PC-9 (cell line): ENCODE results near the gene SPECC1L.

Source experiments
- EZH2 ChIP-seq: fragments of 200-600 bp; sonication (generic); IDR thresholded peaks from 2 replicates; pipeline ENCODE4 v1.8.0; 2017; ENCODE audit warnings: antibody characterized with exemption, low read depth
- TF ChIP-seq, protein P1 (sequence below): fragments of 200-600 bp; sonication (generic); conservative IDR thresholded peaks from 2 replicates; pipeline ENCODE4 v1.6.1; 2017; ENCODE audit warnings: mixed run types, antibody characterized with exemption, mild to moderate bottlenecking, moderate library complexity

DNA sequence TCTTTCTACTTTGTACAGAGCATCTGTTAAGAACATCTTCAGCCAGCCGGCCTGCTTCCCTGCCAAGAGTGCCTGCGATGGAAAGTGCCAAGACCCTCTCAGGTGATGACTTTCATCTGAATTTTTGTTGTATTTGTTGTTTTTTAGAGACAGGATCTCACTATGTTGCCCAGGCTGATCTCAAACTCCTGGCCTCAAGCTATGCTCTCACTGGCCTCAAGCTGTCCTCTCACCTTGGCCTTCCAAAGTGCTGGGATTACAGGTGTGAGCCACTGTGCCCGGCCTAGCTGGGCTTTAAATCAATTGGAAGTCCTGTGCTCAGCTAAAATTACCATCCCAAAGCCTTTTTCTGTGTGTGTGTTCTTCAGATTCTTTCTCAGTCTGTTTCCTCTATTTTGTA, 92.6 kb downstream of the SPECC1L start:
- TF ChIP-seq, protein P1, sequence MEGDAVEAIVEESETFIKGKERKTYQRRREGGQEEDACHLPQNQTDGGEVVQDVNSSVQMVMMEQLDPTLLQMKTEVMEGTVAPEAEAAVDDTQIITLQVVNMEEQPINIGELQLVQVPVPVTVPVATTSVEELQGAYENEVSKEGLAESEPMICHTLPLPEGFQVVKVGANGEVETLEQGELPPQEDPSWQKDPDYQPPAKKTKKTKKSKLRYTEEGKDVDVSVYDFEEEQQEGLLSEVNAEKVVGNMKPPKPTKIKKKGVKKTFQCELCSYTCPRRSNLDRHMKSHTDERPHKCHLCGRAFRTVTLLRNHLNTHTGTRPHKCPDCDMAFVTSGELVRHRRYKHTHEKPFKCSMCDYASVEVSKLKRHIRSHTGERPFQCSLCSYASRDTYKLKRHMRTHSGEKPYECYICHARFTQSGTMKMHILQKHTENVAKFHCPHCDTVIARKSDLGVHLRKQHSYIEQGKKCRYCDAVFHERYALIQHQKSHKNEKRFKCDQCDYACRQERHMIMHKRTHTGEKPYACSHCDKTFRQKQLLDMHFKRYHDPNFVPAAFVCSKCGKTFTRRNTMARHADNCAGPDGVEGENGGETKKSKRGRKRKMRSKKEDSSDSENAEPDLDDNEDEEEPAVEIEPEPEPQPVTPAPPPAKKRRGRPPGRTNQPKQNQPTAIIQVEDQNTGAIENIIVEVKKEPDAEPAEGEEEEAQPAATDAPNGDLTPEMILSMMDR: no peak
- no peak for TF ChIP-seq EZH2
